Heart left ventricle (tissue), 13 donors: ENCODE results near the gene XPO1.

ENCODE experiments used
- POLR2A ChIP-seq, 2 donors: fragments of 450-650 bp; IDR thresholded peaks; one replicate each; pipeline ENCODE4 v1.6.1; 2017; ENCODE audit warnings: antibody characterized with exemption in 2 of 2, mild to moderate bottlenecking in 2 of 2, moderate library complexity in 2 of 2
- TF ChIP-seq, protein P1 (sequence below), 12 donors: fragments of 200-600 bp; sonication (generic) in 4 of 12; IDR thresholded peaks; one replicate each; pipeline versions ENCODE4 v1.5.0 to v1.8.0; 2018 to 2022; ENCODE audit warnings: antibody characterized with exemption in 12 of 12, mild to moderate bottlenecking in 5 of 12
- donor health status: ischemic (EF 13 %, LVEDD 7.1; RV severe dilation, severe dysfunction).
- donor health status: DM: no; HTN: yes; CAD: no.
- donor health status: DM: no; HTN: no; CAD: no.
- donor health status: ischemic (EF 25% LVEDD 6.9; RV normal size, moderate dysfunction).
- donor health status: ischemic (EF 25% LVEDD 5.7; RV mildly dilated, moderate dysfunction).
- donor health status: ischemic (EF 35%, LVEDD 5.7; RV mildly dilated, moderate dysfunction).
- donor health status: nonischemic (EF 11% LVEDD 7.7; RV severe dilation, severe dysfunction).
- donor health status: DM: yes; HTN: yes; CAD: no.
- donor health status: PGD.
- donor health status: ischemic (EF 29% LVEDD 5.4; RV normal size, mild dysfunction).
- donor health status: nonischemic (EF 23%, LVEDD 6.1; RV moderate dilation, normal function).

GRCh38 chr2:61512768-61513398 is 25.3 kb downstream of the XPO1 start:
- TF ChIP-seq, protein P1, sequence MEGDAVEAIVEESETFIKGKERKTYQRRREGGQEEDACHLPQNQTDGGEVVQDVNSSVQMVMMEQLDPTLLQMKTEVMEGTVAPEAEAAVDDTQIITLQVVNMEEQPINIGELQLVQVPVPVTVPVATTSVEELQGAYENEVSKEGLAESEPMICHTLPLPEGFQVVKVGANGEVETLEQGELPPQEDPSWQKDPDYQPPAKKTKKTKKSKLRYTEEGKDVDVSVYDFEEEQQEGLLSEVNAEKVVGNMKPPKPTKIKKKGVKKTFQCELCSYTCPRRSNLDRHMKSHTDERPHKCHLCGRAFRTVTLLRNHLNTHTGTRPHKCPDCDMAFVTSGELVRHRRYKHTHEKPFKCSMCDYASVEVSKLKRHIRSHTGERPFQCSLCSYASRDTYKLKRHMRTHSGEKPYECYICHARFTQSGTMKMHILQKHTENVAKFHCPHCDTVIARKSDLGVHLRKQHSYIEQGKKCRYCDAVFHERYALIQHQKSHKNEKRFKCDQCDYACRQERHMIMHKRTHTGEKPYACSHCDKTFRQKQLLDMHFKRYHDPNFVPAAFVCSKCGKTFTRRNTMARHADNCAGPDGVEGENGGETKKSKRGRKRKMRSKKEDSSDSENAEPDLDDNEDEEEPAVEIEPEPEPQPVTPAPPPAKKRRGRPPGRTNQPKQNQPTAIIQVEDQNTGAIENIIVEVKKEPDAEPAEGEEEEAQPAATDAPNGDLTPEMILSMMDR (IDR thresholded peaks at IDR 0.05): no peak
- TF ChIP-seq POLR2A (IDR thresholded peaks at IDR 0.05): no peak
